NCI-H1417 treated with DMSO at 0.1 percent for 48 hours (cell line): ENCODE data around the gene KCNC3.

Experiments used
- DNase-seq: peaks from one replicate; lab custom pipeline; 2025; lab: John Stamatoyannopoulos, UW

The KCNC3 gene

GRCh38 chr19:50327461-50328223, 1.5 kb downstream of the KCNC3 start:
- DNase-seq = no peak

GRCh38 chr19:50327013-50327412, 2.2 kb downstream of the KCNC3 start:
- no peak for DNase-seq

- DNase-seq = no peak
Observed at GRCh38 chr19:50326101-50326664, 3.0 kb downstream of the KCNC3 start.

GRCh38 chr19:50325310-50326100, 3.7 kb downstream of the KCNC3 start:
- DNase-seq = peak; percentile 23

- DNase-seq = no peak
Observed at GRCh38 chr19:50324331-50324730, 4.8 kb downstream of the KCNC3 start.

GRCh38 chr19:50323782-50324133, 5.4 kb downstream of the KCNC3 start:
- no peak for DNase-seq

GRCh38 chr19:50322931-50323781, 6.0 kb downstream of the KCNC3 start:
- no peak for DNase-seq

- DNase-seq = no peak
Observed at GRCh38 chr19:50322234-50322633, 6.9 kb downstream of the KCNC3 start.

- DNase-seq = no peak
Observed at GRCh38 chr19:50321831-50322230, 7.3 kb downstream of the KCNC3 start.

GRCh38 chr19:50320596-50320995, 8.6 kb downstream of the KCNC3 start:
- DNase-seq = no peak

GRCh38 chr19:50320051-50320450, 9.1 kb downstream of the KCNC3 start:
- DNase-seq = no peak

- no peak for DNase-seq
Observed at GRCh38 chr19:50319156-50319555, 10.0 kb downstream of the KCNC3 start.

- DNase-seq = no peak
Observed at GRCh38 chr19:50318438-50318837, 10.7 kb downstream of the KCNC3 start.

GRCh38 chr19:50317115-50317514, 12.1 kb downstream of the KCNC3 start:
- no peak for DNase-seq

- no peak for DNase-seq
Observed at GRCh38 chr19:50315773-50316448, 13.3 kb downstream of the KCNC3 start.

GRCh38 chr19:50314724-50315708, 14.2 kb downstream of the KCNC3 start:
- no peak for DNase-seq

GRCh38 chr19:50313812-50314536, 15.2 kb downstream of the KCNC3 start:
- DNase-seq = no peak

- no peak for DNase-seq
Observed at GRCh38 chr19:50312967-50313811, 16.0 kb downstream of the KCNC3 start.
